ENCODE measurements around the gene IRF3. TPM values are rescaled to one million over a fixed set of nuclear protein-coding genes. Genes with fewer than 3 reads are reported as not detected.

The IRF3 gene
- total RNA-seq, 1 donor, result 27.2 TPM

Other genes with a start within 250 kb of the IRF3 start
- not detected for gene PTH2, start 242.4 kb downstream of the IRF3 start, total RNA-seq
- gene GFY, start 240.5 kb downstream of the IRF3 start, total RNA-seq, result not detected
- not detected for gene SLC17A7, start 224.3 kb downstream of the IRF3 start, total RNA-seq
- 45.2 TPM for gene PIH1D1, start 214.0 kb downstream of the IRF3 start, total RNA-seq
- 13.7 TPM for gene ALDH16A1, start 212.6 kb downstream of the IRF3 start, total RNA-seq
- 49.6 TPM for gene FLT3LG, start 191.6 kb downstream of the IRF3 start, total RNA-seq
- 4,457 TPM for gene RPL13A, start 178.2 kb downstream of the IRF3 start, total RNA-seq
- gene RPS11, start 169.4 kb downstream of the IRF3 start, total RNA-seq, result 8,046 TPM
- gene FCGRT, start 153.2 kb downstream of the IRF3 start, total RNA-seq, result 123 TPM
- gene RCN3, start 137.9 kb downstream of the IRF3 start, total RNA-seq, result 1.6 TPM
- 88.6 TPM for gene NOSIP, start 85.3 kb downstream of the IRF3 start, total RNA-seq
- 1.4 TPM for gene PRRG2, start 84.5 kb downstream of the IRF3 start, total RNA-seq
- gene PRR12, start 74.7 kb downstream of the IRF3 start, total RNA-seq, result 6.4 TPM
- 8.7 TPM for gene RRAS, start 25.7 kb downstream of the IRF3 start, total RNA-seq
- gene SCAF1, start 23.6 kb downstream of the IRF3 start, total RNA-seq, result 8.9 TPM
- gene BCL2L12, start 76 bp upstream of the IRF3 start, total RNA-seq, result 1.8 TPM
- gene PRMT1, start 11.4 kb upstream of the IRF3 start, total RNA-seq, result 51.1 TPM
- 0.84 TPM for gene ADM5, start 23.7 kb upstream of the IRF3 start, total RNA-seq
- gene CPT1C, start 25.3 kb upstream of the IRF3 start, total RNA-seq, result 0.73 TPM
- 0.31 TPM for gene TSKS, start 97.4 kb upstream of the IRF3 start, total RNA-seq
- gene AP2A1, start 101.1 kb upstream of the IRF3 start, total RNA-seq, result 30.2 TPM
- 4.6 TPM for gene FUZ, start 147.4 kb upstream of the IRF3 start, total RNA-seq
- gene MED25, start 152.4 kb upstream of the IRF3 start, total RNA-seq, result 15.1 TPM
- 26.1 TPM for gene PTOV1, start 185.3 kb upstream of the IRF3 start, total RNA-seq
- gene PNKP, start 201.7 kb upstream of the IRF3 start, total RNA-seq, result 28.4 TPM
- 3.0 TPM for gene AKT1S1, start 211.5 kb upstream of the IRF3 start, total RNA-seq
- 6.1 TPM for gene TBC1D17, start 211.8 kb upstream of the IRF3 start, total RNA-seq
- gene IL4I1, start 231.0 kb upstream of the IRF3 start, total RNA-seq, result 2.0 TPM

All from mononuclear cell (primary cell).